GM23338 (cell line): ENCODE results near the gene SORCS3. TPM values are rescaled to one million over a fixed set of nuclear protein-coding genes. Genes with fewer than 3 reads are reported as not detected.

Experiments used
- ATAC-seq: fragments of 200-7000 bp; cut with Tn5 transposase; 3 replicates; pipeline ENCODE4 v1.9.1; 2020
- DNase-seq: peaks from one replicate; pipeline ENCODE4 v3.0.0-alpha.2; 2015; ENCODE audit warnings: low spot score
- H2AFZ ChIP-seq: fragments of 200-600 bp; sonication (generic); 2 replicates; pipeline ENCODE4 v1.8.0; 2016; ENCODE audit warnings: antibody characterized with exemption, mild to moderate bottlenecking, moderate library complexity
- H3F3A ChIP-seq: fragments of 200-600 bp; sonication (generic); replicated peaks from 2 replicates; pipeline ENCODE4 v1.8.0; 2017; ENCODE audit warnings: antibody characterized with exemption, mixed run types, low read depth
- H3K27ac ChIP-seq: fragments of 200-600 bp; sonication (generic); 2 replicates; pipeline ENCODE4 v1.6.1; 2016; ENCODE audit warnings: low read depth
- H3K27me3 ChIP-seq: fragments of 200-600 bp; sonication (generic); 2 replicates; pipeline ENCODE4 v1.8.0; 2016; ENCODE audit warnings: mild to moderate bottlenecking, mixed run types, moderate library complexity; ENCODE audit not compliant: insufficient read depth
- H3K36me3 ChIP-seq: fragments of 200-600 bp; sonication (generic); 2 replicates; pipeline ENCODE4 v1.8.0; 2016; ENCODE audit warnings: mild to moderate bottlenecking; ENCODE audit not compliant: insufficient read depth
- H3K4me1 ChIP-seq: fragments of 200-600 bp; sonication (generic); 2 replicates; pipeline ENCODE4 v1.8.0; 2016; ENCODE audit warnings: mild to moderate bottlenecking, moderate library complexity; ENCODE audit not compliant: insufficient read depth
- H3K4me2 ChIP-seq: fragments of 200-600 bp; sonication (generic); 2 replicates; pipeline ENCODE4 v1.7.1; 2017; ENCODE audit warnings: mixed run types
- H3K4me3 ChIP-seq: fragments of 200-600 bp; sonication (generic); 2 replicates; pipeline ENCODE4 v1.6.1; 2016; ENCODE audit warnings: mixed run types
- H3K79me2 ChIP-seq: fragments of 200-600 bp; sonication (generic); replicated peaks from 2 replicates; pipeline ENCODE4 v1.8.0; 2017; ENCODE audit warnings: mild to moderate bottlenecking; ENCODE audit not compliant: insufficient read depth
- H3K9me2 ChIP-seq: fragments of 200-600 bp; sonication (generic); 2 replicates; pipeline ENCODE4 v1.8.0; 2017; ENCODE audit not compliant: insufficient read depth
- H4K20me1 ChIP-seq: fragments of 200-600 bp; sonication (generic); replicated peaks from 2 replicates; pipeline ENCODE4 v1.8.0; 2017; ENCODE audit warnings: mild to moderate bottlenecking; ENCODE audit not compliant: insufficient read depth
- H3K27ac Mint-ChIP-seq: 2 replicates; pipeline ENCODE4 v1.8.0; 2020; ENCODE audit warnings: inconsistent platforms, mild to moderate bottlenecking, moderate library complexity, mixed read lengths
- H3K27me3 Mint-ChIP-seq: 3 replicates; pipeline ENCODE4 v1.8.0; 2022; ENCODE audit warnings: low read depth, mild to moderate bottlenecking, moderate library complexity, mixed read lengths, inconsistent platforms; ENCODE audit not compliant: insufficient read depth, poor library complexity
- H3K36me3 Mint-ChIP-seq: 3 replicates; pipeline ENCODE4 v1.8.0; 2021; ENCODE audit warnings: low read depth, mild to moderate bottlenecking, inconsistent platforms, moderate library complexity, mixed read lengths
- H3K4me1 Mint-ChIP-seq: 3 replicates; pipeline ENCODE4 v1.8.0; 2020; ENCODE audit warnings: mild to moderate bottlenecking, inconsistent platforms, mixed read lengths
- H3K4me3 Mint-ChIP-seq: 3 replicates; pipeline ENCODE4 v1.8.0; 2021; ENCODE audit warnings: moderate library complexity, mild to moderate bottlenecking, inconsistent platforms, mixed read lengths
- H3K9me3 Mint-ChIP-seq: 3 replicates; pipeline ENCODE4 v1.8.0; 2020; ENCODE audit warnings: moderate library complexity, mild to moderate bottlenecking, inconsistent platforms, mixed read lengths
- CREB1 ChIP-seq: fragments of 250-450 bp; sonication (Bioruptor Pico); IDR thresholded peaks from 2 replicates; pipeline ENCODE4 v1.5.0; 2020; ENCODE audit warnings: low read depth, mild to moderate bottlenecking, moderate library complexity
- ETS1 ChIP-seq: IDR thresholded peaks from 2 replicates; pipeline ENCODE4 v1.6.1; 2016; ENCODE audit warnings: antibody characterized with exemption
- JUNB ChIP-seq: IDR thresholded peaks from one replicate; pipeline ENCODE4 v1.6.1; 2016; ENCODE audit warnings: antibody characterized with exemption; ENCODE audit not compliant: unreplicated experiment
- NANOG ChIP-seq: IDR thresholded peaks from 2 replicates; pipeline ENCODE4 v1.6.1; 2016; ENCODE audit warnings: antibody characterized with exemption, borderline replicate concordance
- ZNF462 ChIP-seq: fragments of 250-450 bp; sonication (Bioruptor Pico); IDR thresholded peaks from 2 replicates; pipeline ENCODE4 v1.5.0; 2020; ENCODE audit warnings: mild to moderate bottlenecking, moderate library complexity
- polyA plus RNA-seq: library from polyadenylated mRNA; unstranded; fragments of >200 nt; fragmentation: Nextera tagmentation; extraction: Ambion mirVana; gene quantifications from 2 replicates; pipeline ENCODE4 v1.2.1, GENCODE V29; 2016
- total RNA-seq: library from RNA; depleted of rRNA; stranded (reverse); fragments of >200 nt; shearing (Covaris generic); gene quantifications from 2 replicates; pipeline ENCODE4 v1.2.3, GENCODE V29; 2014
- TF ChIP-seq, protein P1 (sequence below), 2 experiments: fragments of 200-600 bp in 1 of 2; sonication (generic) in 1 of 2; conservative IDR thresholded peaks; 2 replicates each; pipeline versions ENCODE4 v1.5.1 to v1.6.1; 2016 to 2017; ENCODE audit warnings: antibody characterized with exemption in 2 of 2, low read depth in 2 of 2, mild to moderate bottlenecking in 2 of 2, moderate library complexity in 1 of 2

SORCS3 gene
- total and polyA plus RNA-seq, 2 experiments from 2014 or later: 0.37 to 1.4 TPM

DNA sequence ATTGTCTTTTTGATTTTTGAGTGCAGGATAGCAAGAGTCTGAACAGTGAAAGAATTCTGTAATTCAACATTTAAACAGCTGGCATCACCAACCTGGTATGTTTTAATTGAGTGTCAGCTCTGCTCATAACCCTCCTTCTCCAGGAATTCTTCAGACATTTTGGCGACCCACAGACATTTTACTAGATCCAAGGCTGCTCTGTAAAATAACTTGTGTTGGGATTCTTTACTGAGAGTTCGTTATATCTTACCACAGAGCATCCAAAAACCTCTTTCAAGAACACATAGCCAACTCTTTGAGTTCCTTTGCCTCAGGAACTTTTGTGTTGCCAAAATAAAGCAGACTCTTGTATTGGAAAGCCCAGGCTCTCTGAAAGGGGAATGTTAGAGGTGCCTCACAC is 27.7 kb upstream of the SORCS3 start (continued):
- TF ChIP-seq ZNF462: no peak
- no peak for TF ChIP-seq CREB1

GRCh38 chr10:104614245-104614831 is 26.8 kb upstream of the SORCS3 start:
- H4K20me1 ChIP-seq: no peaks in the 10 kb centered on the region
- 0 out of 2 replicates have a peak, but pooled peaks cover 4% of the 10 kb centered on the region for H3K36me3 ChIP-seq
- H3K27ac ChIP-seq: no peak overlapping the region
- H3K27ac Mint-ChIP-seq: no peak overlapping the region
- ATAC-seq: peak; percentile 64
- peaks cover 3% of the 10 kb centered on the region for H3K27me3 Mint-ChIP-seq
- no peaks in the 10 kb centered on the region for H3K4me1 Mint-ChIP-seq
- H3K9me2 ChIP-seq: peaks cover 4% of the 10 kb centered on the region; the same call in 1 of the 2 replicates
- no peaks in the 10 kb centered on the region for H3K79me2 ChIP-seq
- no peak overlapping the region; the same call in 1 of the 2 replicates for H2AFZ ChIP-seq
- no peak overlapping the region for H3K4me2 ChIP-seq
- H3K4me3 Mint-ChIP-seq: no peak overlapping the region
- no peaks in the 10 kb centered on the region for H3F3A ChIP-seq
- H3K9me3 Mint-ChIP-seq: peaks cover 21% of the 10 kb centered on the region; the same call in 2 of the 3 replicates
- DNase-seq: peak; percentile 71
- H3K4me3 ChIP-seq: no peak overlapping the region
- peaks cover 5% of the 10 kb centered on the region; the same call in 1 of the 3 replicates for H3K36me3 Mint-ChIP-seq
- H3K27me3 ChIP-seq: no peaks in the 10 kb centered on the region
- no peaks in the 10 kb centered on the region for H3K4me1 ChIP-seq
- no peak for TF ChIP-seq NANOG
- no peak for TF ChIP-seq JUNB
- TF ChIP-seq ETS1: no peak
- no peak for TF ChIP-seq ZNF462
- TF ChIP-seq, protein P1, sequence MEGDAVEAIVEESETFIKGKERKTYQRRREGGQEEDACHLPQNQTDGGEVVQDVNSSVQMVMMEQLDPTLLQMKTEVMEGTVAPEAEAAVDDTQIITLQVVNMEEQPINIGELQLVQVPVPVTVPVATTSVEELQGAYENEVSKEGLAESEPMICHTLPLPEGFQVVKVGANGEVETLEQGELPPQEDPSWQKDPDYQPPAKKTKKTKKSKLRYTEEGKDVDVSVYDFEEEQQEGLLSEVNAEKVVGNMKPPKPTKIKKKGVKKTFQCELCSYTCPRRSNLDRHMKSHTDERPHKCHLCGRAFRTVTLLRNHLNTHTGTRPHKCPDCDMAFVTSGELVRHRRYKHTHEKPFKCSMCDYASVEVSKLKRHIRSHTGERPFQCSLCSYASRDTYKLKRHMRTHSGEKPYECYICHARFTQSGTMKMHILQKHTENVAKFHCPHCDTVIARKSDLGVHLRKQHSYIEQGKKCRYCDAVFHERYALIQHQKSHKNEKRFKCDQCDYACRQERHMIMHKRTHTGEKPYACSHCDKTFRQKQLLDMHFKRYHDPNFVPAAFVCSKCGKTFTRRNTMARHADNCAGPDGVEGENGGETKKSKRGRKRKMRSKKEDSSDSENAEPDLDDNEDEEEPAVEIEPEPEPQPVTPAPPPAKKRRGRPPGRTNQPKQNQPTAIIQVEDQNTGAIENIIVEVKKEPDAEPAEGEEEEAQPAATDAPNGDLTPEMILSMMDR (conservative IDR thresholded peaks at IDR 0.05; ENCODE audit: low read depth in 2 of 2): peak; percentile 76 to 77
